Right atrium auricular region (tissue), 2 donors: ENCODE results near the gene GLB1L3. TPM values are rescaled to one million over a fixed set of nuclear protein-coding genes. Genes with fewer than 3 reads are reported as not detected.

Source experiments
- DNase-seq: peaks from one replicate; pipeline ENCODE4 v3.0.0-alpha.2; 2019; ENCODE audit warnings: low spot score
- H3K27ac ChIP-seq, 2 donors: fragments of 200-600 bp; sonication (generic); 1 replicate in 1 of 2; 2 replicates in 1 of 2; pipeline ENCODE4 v1.5.1; 2016 to 2019
- H3K27me3 ChIP-seq, 2 donors: fragments of 200-600 bp; sonication (generic); one replicate each; pipeline versions ENCODE4 v1.5.1 to v1.6.0; 2017 to 2019
- H3K36me3 ChIP-seq: fragments of 200-600 bp; sonication (generic); one replicate; pipeline ENCODE4 v1.5.1; 2016
- H3K4me1 ChIP-seq, 2 donors: fragments of 200-600 bp; sonication (generic); one replicate each; pipeline versions ENCODE4 v1.5.1 to v1.6.0; 2017 to 2019
- H3K4me3 ChIP-seq, 2 donors: fragments of 200-600 bp; sonication (generic); 1 replicate in 1 of 2; 2 replicates in 1 of 2; pipeline ENCODE4 v1.5.1; 2017 to 2019; ENCODE audit warnings: mild to moderate bottlenecking in 1 of 2, moderate library complexity in 1 of 2
- H3K9me3 ChIP-seq, 2 donors: fragments of 200-600 bp; sonication (generic); one replicate each; pipeline ENCODE4 v1.5.1; 2019
- CTCF ChIP-seq, 2 donors: fragments of 200-600 bp; sonication (generic); IDR thresholded peaks; one replicate each; pipeline ENCODE4 v1.5.1; 2019; ENCODE audit warnings: antibody characterized with exemption in 2 of 2
- total RNA-seq, 2 donors: library from RNA; depleted of rRNA; stranded (reverse); fragments of >200 nt; gene quantifications; one replicate each; pipeline ENCODE4 v1.1.0, GENCODE V29; 2016

The GLB1L3 gene
- total RNA-seq, 2 donors from 2014 or later: not detected

- H3K4me1 ChIP-seq: peaks cover 0 to 5% of the 10 kb centered on the region in 2 donors
- H3K27me3 ChIP-seq: no peaks in the 10 kb centered on the region
- H3K4me3 ChIP-seq: no peak overlapping the region
- no peak for DNase-seq
- H3K9me3 ChIP-seq: peaks cover 0 to 10% of the 10 kb centered on the region in 2 donors
- no peaks in the 10 kb centered on the region for H3K36me3 ChIP-seq
- TF ChIP-seq CTCF (IDR thresholded peaks at IDR 0.05): no peak
- H3K27ac ChIP-seq: no peak overlapping the region
These were observed 81.3 kb downstream of the GLB1L3 start for GRCh38 chr11:134357545-134357839.

- no peaks in the 10 kb centered on the region for H3K27me3 ChIP-seq
- peaks cover 0 to 5% of the 10 kb centered on the region in 2 donors for H3K9me3 ChIP-seq
- DNase-seq: no peak
- no peak overlapping the region for H3K4me3 ChIP-seq
- H3K4me1 ChIP-seq: peaks cover 0 to 5% of the 10 kb centered on the region in 2 donors
- TF ChIP-seq CTCF (IDR thresholded peaks at IDR 0.05): no peak
- H3K36me3 ChIP-seq: no peaks in the 10 kb centered on the region
- no peak overlapping the region for H3K27ac ChIP-seq
These were observed 82.1 kb downstream of the GLB1L3 start for GRCh38 chr11:134358165-134358855.

- Histone ChIP-seq H3K27me3 (no peaks in the 10 kb centered on the region), H3K27ac (no peak overlapping the region), H3K4me3 (no peak overlapping the region), H3K9me3 (no peaks in the 10 kb centered on the region), H3K4me1 (peaks cover 0 to 5% of the 10 kb centered on the region in 2 donors), H3K36me3 (no peaks in the 10 kb centered on the region)
- no peak for TF ChIP-seq CTCF (IDR thresholded peaks at IDR 0.05)
- no peak for DNase-seq
These were observed 82.8 kb downstream of the GLB1L3 start for GRCh38 chr11:134358856-134359490.

- TF ChIP-seq CTCF (IDR thresholded peaks at IDR 0.05): no peak
- no peak overlapping the region for H3K4me3 ChIP-seq
- no peak overlapping the region for H3K27ac ChIP-seq
- no peak for DNase-seq
- H3K9me3 ChIP-seq: no peaks in the 10 kb centered on the region
- H3K36me3 ChIP-seq: no peaks in the 10 kb centered on the region
- peaks cover 0 to 5% of the 10 kb centered on the region in 2 donors for H3K4me1 ChIP-seq
- H3K27me3 ChIP-seq: no peaks in the 10 kb centered on the region
These were observed 83.5 kb downstream of the GLB1L3 start for GRCh38 chr11:134359646-134360045.

GRCh38 chr11:134360050-134360835 lies 84.1 kb downstream of the GLB1L3 start:
- no peaks in the 10 kb centered on the region for H3K36me3 ChIP-seq
- H3K27ac ChIP-seq: no peak overlapping the region
- H3K4me3 ChIP-seq: no peak overlapping the region
- peak; percentile 69 for DNase-seq
- TF ChIP-seq CTCF (IDR thresholded peaks at IDR 0.05): peak; percentile 64 to 89
- peaks cover 0 to 5% of the 10 kb centered on the region in 2 donors for H3K4me1 ChIP-seq
- H3K27me3 ChIP-seq: no peaks in the 10 kb centered on the region
- no peaks in the 10 kb centered on the region for H3K9me3 ChIP-seq
